GM13976 (cell line): ENCODE data around the gene ESPNL.

Experiments used
- DNase-seq: peaks from one replicate; pipeline ENCODE4 v3.0.0; 2012; ENCODE audit warnings: low spot score
- CTCF ChIP-seq: IDR thresholded peaks from 2 replicates; pipeline ENCODE4 v1.5.1; 2012; ENCODE audit warnings: borderline replicate concordance, mild to moderate bottlenecking; ENCODE audit not compliant: insufficient read depth; ENCODE audit errors: extremely low read depth, missing control alignments, control extremely low read depth
- in situ Hi-C: fragments of 300-500 bp; cut with MboI; formaldehyde crosslinking; loops from one replicate; pipeline ENCODE4 v1.12.0; 2022; ENCODE audit warnings: low sequenced_read_pairs, mixed read lengths, inconsistent platforms; ENCODE audit not compliant: unreplicated experiment

The ESPNL gene

GRCh38 chr2:238161291-238162051 is 61.3 kb downstream of the ESPNL start:
- TF ChIP-seq CTCF = no peak
- in situ Hi-C loops = no loop called here
- no peak for DNase-seq

- in situ Hi-C loops = no loop called here
- TF ChIP-seq CTCF = no peak
- no peak for DNase-seq
Observed at GRCh38 chr2:238162251-238162845, 62.2 kb downstream of the ESPNL start.

GRCh38 chr2:238162846-238163441 is 62.8 kb downstream of the ESPNL start:
- in situ Hi-C loops = no loop called here

GRCh38 chr2:238163481-238164198 is 63.5 kb downstream of the ESPNL start:
- no peak for DNase-seq
- no peak for TF ChIP-seq CTCF
- in situ Hi-C loops = no loop called here

More at GRCh38 chr2:238162846-238163441, 62.8 kb downstream of the ESPNL start:
- TF ChIP-seq CTCF = no peak
- no peak for DNase-seq

- DNase-seq = no peak
- in situ Hi-C loops = no loop called here
- no peak for TF ChIP-seq CTCF
Observed at GRCh38 chr2:238164906-238165287, 64.8 kb downstream of the ESPNL start.

GRCh38 chr2:238165288-238165921 is 65.3 kb downstream of the ESPNL start:
- TF ChIP-seq CTCF = no peak
- in situ Hi-C loops = no loop called here
- DNase-seq = no peak
